Activated T-cell treated with anti-CD3 and anti-CD28 coated beads for 4 hours (primary cell): ENCODE measurements around the gene ASCL1.

Experiments used
- DNase-seq: peaks from one replicate; pipeline ENCODE4 v3.0.0-alpha.2; 2020

ASCL1 gene

DNA sequence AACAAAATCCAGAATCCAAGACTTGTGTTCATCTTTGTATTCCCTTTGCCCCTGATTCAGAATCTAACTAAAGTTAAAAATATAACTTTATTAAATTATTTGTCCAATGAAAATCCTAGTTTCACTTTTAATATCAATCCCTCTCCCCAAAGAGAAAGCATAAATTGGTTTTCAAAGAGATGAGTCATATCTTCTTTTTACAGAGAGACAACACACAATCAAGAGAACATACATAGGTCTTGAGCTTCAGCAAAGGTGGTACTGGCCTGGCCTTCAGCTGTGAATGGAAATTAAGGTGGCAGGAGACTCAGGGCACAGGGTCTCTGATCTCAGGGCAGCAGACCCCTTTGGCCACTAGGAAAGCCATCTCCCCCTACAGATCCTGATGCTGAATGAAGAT lies 4.3 kb upstream of the ASCL1 start:
- no peak for DNase-seq

DNA sequence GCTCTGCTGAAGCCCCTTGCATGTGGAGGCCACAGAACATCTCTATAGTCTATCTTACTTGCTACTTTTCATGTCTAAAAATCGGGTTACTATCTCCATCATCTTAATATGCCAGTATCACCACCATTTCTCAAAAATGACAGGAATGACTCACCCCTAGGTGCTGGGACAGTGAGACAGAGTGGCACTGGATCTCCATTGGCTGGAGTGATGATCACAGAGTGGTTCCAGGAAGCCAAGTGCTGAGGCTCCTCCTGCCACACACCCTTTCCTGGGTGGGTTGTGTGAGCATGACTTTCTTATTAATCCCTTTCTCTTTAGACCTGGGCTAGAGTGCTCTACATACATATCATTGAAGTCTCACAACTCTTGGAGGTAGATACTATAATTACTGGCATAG lies 3.3 kb upstream of the ASCL1 start:
- DNase-seq, result no peak

DNA sequence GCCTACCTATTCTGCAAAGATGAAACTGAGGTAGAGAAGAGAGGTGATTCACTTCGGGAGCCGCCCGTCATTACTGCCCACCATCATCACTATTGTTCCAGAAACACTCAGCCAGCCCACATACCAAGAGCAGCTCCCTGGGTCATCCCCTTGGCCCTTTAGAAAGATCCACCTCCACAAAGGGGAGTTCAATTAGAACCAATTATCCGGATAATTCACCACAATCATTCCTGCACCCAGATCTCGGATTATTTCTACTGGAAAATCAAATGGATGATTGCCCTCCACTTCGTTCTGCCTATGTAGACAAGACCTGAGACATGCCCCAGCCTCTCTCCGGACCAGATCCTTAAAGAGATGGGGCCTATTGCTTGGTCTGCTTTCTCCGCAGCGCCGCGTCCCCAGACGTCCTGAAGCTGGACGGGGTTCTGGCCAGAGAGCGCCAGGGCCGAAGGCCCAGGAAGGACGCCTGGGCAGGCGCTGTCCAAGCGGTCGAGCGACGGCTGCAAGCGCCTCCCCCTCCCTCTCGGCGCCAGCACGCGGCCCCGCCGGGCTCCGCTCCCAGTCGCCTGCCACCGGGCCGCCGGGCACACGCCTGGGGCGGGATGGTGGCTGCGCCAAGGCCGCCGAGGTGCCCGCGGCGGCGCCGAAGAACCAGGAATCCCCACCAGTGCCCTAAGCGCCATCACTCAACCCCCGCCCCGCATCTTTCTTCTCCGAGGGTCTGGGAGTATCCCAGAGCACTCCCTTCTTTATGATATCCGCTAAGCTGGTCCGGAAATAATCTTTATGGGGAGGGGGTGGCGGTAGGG lies 1.3 kb upstream of the ASCL1 start:
- no peak for DNase-seq

DNA sequence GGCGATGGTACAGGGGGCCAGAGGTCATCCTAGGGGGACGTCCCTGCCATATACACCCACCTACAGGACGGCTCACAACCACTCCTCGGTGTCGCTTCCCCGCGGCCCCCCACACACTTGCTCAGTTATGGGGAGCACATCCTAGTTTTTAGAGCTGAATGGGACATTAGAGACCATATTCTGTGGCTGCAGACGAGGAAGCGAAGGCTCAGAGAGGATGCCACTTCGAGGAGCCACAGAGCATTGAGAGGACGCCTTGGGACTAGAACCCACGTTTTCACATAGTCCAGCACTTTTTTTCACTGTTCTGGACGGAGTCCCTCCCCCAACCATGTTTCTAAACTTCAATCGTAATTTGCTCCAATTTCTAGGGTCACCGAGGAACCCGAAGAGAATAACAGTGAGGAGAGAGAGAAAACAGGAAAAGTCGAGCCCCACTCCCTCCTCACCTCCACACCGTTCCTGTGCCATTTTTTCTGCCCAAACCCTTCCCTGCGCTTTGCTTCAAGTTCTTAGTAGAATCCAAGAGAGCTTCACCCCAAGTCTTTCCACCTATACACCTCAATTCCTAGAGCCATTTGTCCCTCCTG lies 641 bp upstream of the ASCL1 start:
- no peak for DNase-seq

DNA sequence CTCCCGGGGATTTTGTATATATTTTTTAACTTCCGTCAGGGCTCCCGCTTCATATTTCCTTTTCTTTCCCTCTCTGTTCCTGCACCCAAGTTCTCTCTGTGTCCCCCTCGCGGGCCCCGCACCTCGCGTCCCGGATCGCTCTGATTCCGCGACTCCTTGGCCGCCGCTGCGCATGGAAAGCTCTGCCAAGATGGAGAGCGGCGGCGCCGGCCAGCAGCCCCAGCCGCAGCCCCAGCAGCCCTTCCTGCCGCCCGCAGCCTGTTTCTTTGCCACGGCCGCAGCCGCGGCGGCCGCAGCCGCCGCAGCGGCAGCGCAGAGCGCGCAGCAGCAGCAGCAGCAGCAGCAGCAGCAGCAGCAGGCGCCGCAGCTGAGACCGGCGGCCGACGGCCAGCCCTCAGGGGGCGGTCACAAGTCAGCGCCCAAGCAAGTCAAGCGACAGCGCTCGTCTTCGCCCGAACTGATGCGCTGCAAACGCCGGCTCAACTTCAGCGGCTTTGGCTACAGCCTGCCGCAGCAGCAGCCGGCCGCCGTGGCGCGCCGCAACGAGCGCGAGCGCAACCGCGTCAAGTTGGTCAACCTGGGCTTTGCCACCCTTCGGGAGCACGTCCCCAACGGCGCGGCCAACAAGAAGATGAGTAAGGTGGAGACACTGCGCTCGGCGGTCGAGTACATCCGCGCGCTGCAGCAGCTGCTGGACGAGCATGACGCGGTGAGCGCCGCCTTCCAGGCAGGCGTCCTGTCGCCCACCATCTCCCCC lies 777 bp downstream of the ASCL1 start:
- no peak for DNase-seq

DNA sequence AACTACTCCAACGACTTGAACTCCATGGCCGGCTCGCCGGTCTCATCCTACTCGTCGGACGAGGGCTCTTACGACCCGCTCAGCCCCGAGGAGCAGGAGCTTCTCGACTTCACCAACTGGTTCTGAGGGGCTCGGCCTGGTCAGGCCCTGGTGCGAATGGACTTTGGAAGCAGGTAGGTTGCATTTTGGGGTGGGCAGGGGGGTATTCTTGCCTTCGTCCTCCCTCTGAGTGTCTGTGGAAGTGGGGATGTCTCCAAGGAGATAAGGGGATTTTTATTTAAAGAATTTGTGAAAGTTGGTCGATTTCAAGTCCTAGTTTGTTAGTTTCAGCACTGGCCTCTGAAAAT lies 1.3 kb downstream of the ASCL1 start:
- no peak for DNase-seq

DNA sequence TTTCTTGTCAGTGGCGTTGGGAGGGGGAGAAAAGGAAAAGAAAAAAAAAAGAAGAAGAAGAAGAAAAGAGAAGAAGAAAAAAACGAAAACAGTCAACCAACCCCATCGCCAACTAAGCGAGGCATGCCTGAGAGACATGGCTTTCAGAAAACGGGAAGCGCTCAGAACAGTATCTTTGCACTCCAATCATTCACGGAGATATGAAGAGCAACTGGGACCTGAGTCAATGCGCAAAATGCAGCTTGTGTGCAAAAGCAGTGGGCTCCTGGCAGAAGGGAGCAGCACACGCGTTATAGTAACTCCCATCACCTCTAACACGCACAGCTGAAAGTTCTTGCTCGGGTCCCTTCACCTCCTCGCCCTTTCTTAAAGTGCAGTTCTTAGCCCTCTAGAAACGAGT lies 1.9 kb downstream of the ASCL1 start:
- DNase-seq, result no peak

DNA sequence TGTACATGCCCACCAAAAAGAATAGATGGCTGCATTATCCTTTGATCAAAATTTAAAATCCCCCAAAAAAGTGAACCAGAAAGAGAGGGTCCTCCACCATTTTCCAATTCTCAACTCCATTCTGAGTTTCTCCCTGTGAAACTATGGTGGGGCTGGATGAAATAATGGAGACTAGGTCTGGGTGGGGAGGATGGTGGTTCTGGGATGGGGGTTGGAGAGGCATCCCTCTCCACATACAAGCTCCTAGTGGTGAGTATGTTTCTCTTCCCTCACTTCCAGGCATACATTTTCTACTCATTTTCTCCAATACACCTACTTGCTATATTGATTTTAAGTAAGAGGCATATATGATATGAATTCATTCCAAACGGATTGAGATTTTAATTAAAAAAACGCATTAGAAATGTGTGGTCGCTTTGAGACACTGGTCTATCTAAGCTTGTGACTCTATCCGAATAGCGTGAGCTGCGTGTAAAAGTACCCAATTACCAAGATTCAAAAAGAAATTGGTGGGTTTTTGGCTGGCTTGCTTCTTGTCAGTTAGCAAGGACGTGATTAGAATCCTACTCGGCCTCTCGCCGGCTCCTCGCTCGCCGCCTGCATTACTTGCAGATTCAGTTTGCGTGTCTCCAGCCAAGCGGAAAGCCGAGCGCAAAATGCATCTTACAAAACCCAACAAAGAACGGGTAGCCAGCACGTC lies 3.4 kb downstream of the ASCL1 start:
- DNase-seq, result no peak

DNA sequence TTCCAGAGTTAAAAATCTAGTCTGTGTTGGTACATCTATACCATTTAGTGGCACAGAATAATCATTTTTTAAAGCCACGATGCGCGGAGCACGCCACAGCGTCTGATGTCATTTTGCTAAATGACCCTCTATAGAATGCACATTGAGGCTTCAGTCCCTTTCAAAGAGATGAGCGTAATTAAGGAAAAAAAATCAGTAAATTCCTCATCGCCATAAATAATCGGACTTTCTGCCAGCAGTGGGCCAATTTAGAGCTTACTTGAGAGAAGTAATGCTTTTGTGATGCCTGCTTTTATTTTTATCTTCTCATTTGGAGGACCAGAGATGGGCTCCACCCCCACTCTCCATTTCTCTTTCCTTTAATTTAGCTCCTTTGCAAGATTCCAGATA lies 4.0 kb downstream of the ASCL1 start:
- no peak for DNase-seq

DNA sequence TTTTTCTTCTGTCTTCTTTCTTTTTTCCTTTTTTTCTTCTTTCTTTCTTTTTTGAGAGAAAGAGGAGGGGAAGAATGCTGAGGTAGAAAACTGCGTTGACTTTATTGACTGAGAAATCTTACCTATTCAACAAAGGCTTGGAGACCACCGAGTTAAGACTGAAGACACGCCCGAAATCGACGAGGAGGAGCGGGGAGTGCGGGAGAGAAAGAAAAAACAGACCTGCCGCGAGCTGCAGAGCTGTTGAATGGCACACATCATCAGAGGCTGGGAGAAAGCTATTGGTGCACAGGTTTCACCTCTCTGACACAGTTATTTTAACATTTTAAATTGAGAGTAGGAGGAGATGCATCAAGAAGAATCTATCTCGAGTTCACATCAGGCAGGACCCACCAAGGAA lies 5.1 kb downstream of the ASCL1 start:
- no peak for DNase-seq

DNA sequence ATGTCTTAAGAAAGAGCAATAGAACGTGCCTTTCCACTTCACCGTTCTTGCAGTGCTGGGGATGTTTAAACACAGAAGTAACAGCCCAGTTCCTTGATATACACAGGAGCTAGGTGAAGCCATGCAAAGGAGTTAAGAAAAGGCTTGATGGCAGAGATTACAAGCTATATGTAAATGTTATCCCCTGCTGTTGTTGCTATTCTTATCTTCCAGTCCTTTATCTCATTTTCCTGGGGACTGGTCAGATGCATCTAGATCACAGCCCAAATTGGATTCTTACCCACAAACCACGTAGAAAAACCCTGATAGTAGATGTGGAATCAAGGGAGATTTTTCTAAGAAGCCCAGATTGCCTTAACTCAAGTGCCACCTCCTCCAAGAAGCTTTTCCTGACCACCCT lies 5.5 kb downstream of the ASCL1 start:
- no peak for DNase-seq

DNA sequence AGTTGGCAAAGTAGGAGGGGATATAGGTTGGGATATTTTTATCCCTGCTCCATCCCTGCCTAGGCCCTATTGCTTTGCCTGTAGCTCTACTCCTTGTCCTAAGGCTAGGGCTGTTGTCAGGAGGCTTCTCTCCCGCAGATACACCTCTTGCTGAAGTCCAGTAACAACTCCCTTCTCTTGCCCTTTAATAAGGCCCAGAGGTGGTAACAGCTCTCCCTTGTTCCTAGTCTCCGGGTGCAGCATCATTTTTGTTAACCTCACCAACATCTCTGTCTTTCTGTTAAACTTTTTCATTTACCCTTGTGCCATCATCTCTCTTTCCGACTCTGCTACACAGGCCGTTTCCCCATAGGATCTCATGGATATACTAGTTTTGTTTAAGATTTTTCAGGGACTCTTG lies 6.3 kb downstream of the ASCL1 start:
- DNase-seq, result no peak

DNA sequence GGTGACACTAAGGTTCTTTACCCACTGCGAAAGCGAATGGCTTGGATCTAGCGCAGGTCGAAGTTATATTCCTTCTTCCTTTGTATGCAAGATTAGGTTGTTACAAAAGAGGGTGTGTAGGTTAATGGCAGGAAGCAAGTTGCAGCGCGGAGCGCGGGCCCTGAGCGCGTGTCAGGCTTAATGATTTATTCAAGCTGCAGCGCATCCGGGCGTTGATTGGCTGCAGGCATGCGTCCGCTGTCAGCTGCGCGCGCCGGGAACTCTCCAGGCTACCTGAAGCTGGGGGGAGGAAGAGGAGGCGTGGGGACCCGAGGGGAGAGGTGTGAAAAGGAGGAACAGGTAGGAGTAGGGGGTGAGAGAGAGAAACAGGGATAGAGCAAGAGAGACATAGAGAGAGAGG lies 7.4 kb downstream of the ASCL1 start:
- no peak for DNase-seq

DNA sequence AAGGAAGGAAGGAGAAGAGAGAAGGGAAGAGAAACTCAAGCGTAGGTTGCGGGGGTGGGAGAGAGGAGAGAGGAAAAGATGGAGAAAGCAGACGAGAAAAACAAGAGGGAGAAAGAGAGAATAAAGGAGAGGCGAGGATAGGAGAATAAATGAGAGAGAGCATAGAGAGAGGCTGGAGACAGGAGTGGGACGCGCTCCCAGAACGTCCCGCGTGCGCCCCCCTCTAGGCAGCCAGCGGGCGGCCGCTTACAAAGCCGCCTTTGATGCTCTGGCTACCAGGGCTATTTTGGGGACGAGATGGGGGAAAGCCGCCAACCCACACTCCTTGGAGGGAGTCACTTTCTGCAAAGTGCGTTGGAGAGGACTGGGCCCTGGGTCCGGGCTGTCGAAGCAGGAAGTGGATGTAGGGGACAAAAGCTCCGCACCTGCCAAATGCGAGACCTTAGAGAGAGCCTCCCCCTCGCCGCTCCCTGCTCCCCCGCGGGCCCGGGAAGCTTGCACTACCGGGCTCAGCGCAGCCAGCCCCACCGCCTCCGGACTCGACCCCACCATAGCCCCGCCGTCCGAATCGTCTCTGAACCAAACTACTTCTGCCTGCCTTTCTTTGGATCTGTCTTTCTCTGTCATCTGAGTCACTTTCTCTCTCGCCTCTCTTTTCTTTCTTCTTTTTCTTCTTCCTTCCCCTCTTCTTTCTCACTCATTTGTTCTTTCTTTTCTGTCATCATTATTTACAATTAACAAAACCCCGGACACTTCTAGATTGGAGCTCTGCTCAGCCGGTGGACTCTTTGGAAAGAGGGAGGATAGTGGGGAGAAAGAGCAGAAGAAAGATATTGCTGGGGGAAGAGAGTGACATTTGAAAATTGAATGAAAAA lies 8.0 kb downstream of the ASCL1 start:
- DNase-seq, result no peak

DNA sequence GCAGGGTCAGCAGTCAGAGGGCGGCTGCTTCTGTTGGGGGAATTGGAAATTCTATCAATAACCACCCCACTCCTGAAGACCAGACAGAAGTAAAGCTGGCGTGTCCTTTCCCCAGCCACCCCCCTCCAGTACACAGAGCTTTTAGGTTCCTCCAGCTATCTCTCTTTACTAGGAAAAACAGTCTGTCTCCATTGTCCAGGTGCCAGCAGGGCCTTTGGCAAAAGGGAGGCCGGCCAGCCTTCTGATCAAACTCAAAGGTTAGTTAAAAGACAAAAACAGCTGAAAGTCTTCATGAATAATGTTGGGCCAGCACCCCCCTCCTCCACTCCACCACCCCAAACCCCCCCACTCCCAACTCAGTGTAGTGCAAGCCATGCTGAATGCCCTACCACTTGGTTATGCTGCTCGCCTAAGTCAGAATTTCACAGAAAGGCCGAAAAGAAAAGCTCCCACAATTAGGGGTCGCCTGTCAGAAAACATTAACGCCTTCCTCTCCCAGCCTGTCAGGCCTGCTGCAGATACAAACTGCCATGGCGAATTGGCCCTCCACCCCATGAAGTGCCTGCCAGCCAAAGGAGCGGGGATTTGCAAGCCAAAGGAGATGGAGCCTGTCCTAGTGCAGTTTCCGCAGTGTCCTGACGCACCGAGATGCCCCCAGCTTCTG lies 8.9 kb downstream of the ASCL1 start:
- no peak for DNase-seq

DNA sequence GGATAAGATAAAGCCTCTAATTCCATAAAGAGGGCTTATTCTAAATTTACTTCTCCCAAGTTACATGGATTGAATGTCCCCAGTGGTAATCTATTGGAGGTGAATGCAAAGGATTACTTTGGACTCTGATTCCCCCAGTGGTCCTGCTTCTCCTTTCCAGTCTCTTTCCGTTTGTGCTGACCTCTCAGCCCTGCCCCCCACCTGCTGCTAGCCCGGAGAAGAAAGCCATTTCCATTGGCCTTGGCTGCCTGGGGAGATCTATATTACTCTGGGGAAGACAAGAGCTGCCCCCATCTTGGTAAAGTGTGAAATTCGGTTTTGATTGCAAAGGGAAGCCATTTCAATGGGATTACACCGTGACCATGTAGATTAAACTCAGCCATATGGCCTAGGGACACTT lies 13.3 kb downstream of the ASCL1 start:
- no peak for DNase-seq

DNA sequence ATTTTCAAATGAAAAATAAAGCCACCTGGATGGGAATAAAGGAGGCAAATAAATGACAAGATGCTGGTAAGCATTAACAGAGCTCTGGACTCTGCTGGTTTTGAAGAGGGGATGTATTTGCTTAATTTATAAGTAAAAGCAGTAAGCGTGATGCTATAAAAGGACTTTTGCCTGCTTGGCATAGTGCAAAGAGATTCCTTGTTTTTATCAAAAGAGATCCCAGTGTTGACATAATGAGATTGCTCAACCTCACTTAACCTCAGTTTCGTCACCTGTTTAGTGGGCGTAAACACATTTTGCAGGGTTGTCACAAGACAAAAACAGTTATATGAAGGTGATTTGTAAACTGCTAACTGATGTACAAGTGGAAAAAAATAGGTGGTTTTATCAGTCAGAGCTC lies 13.8 kb downstream of the ASCL1 start:
- no peak for DNase-seq

DNA sequence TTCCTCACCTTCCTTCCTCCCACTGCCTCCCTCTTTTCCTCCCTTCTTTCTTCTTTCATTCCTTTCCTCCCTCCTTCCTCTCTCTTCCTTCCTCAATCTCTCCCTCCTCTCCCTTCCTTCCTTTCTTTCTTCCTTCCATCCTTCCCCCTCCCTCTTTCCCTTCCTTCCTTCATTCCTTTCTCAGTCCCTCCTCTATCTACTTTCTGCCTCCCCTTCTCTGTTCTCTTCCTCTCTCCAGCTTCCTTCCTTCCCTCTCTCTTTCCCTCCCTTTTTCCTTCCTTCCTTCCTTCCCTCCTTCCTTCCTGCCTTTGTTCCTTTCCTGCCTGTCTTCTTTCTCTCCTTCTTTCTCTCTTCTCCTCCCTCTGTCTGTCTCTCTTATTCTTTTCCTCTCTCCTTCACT lies 16.1 kb downstream of the ASCL1 start:
- no peak for DNase-seq

DNA sequence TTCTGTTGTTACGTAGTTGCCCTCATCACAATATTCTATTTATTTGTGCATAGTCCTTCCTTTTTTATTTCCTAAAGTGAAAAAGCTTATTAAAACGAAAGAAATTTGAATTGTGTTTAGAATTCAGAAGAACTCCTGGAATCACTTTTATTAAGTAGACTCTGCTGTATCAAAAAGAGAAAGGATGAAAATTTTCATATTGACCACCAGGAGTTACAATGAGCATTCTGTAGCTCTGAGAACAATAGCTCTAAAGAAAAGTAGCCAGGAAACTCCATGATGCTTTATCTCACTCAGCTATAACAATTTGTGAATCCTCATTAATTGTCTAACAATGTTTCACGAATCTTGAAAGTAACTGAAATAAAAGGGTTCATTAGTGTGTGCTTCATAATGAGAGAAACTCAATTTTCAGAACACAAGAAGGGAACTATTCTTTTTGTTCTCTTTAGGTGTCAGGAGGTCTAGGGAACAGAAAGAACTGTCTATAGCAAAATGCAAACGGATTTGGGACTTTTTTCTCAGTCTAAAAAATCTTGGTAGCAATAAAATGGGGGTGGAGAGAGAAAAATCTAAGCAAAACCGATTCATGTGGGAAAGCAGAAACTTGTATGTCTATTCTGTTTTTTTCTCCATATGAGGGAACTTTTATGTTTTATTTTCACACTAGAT lies 19.3 kb downstream of the ASCL1 start:
- no peak for DNase-seq

DNA sequence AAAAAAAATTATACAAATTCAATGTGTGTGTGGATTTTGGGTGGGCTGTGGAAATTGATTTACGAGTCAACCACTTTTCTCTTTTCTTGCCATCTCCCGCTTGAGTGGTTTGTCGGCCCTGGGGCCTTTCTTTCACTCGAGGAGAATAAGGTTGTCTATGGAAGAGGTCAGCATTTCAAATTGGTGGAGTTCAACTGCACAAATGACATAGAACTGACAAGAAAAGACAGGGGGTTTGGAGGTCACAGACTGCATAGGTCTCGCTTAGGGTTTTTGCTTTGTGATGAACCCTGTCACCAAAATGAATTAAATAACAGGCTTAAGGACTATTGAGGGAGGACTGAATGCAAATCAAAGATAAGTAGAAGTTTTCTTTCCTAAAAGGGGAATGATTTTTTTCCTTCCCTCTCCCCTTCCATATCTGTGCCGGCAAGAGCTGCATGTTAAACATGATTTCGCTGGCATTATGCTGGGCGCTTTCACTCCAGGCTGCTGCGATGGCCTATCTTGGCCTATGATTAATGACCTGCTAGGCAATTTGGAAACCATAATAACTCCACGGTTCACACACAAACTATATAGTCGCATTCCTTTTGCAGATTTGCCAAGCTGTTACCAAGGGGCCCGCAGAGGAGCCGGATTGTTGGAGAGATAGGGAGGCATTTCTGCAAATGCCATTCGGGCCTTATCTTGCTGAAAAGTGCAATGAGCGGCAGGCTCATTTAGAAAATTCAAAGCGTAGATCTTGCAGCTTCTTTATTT lies 20.7 kb downstream of the ASCL1 start:
- no peak for DNase-seq

DNA sequence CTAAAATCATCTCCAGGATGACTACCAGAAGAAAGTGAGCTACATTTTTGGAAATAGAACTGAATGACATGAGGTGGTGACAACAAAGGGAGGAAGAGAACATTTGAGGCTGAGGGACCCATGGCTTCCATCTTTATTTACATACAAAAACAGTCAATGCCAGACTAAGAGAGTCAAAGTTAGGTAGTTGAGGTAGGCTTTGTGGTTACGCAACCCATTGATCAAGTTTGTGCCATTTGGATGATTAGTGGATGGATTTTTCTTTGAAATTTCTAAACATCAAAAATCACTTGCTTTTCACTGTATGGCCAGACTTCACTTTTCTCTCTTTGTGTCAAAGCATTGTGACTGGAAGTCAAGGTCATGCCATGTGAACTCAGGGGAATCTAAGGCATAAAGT lies 22.9 kb downstream of the ASCL1 start:
- no peak for DNase-seq
